Measurements from ENCODE around the gene BAMBI. TPM values are rescaled to one million over a fixed set of nuclear protein-coding genes. Genes with fewer than 3 reads are reported as not detected.

The BAMBI gene
- total RNA-seq, 1 experiment from 2014 or later, result 165 TPM

GRCh38 chr10:28710202-28710886 lies 33.0 kb downstream of the BAMBI start:
- ChIA-PET POLR2A (no interaction called here), CTCF (no interaction called here)
- BruUV-seq (replicated peaks), result no TSS peak
- no peak for TF ChIP-seq CTCF (IDR thresholded peaks at IDR 0.05; ENCODE audit: insufficient read depth in 1 of 2, low read depth in 1 of 2, low read length in 1 of 2, severe bottlenecking in 1 of 2, unreplicated experiment in 1 of 2)
- no peaks in the 10 kb centered on the region for H3K9me3 Mint-ChIP-seq (ENCODE audit: unreplicated experiment)
- Histone ChIP-seq H3K4me3 (ENCODE audit: low read depth, low read length) (no peak overlapping the region), H3K4me1 (no peaks in the 10 kb centered on the region), H3K27me3 (replicated peaks; ENCODE audit: control insufficient read depth, insufficient read depth, low read length) (no peaks in the 10 kb centered on the region), H3K9me3 (no peaks in the 10 kb centered on the region), H3K36me3 (ENCODE audit: control insufficient read depth, insufficient read depth, low read length) (no peaks in the 10 kb centered on the region)
- intact Hi-C loops (cut with micrococcal nuclease; ENCODE audit: unreplicated experiment), result no loop called here
- H3K27me3 Mint-ChIP-seq (ENCODE audit: insufficient read depth, unreplicated experiment), result no peaks in the 10 kb centered on the region
- H3K36me3 Mint-ChIP-seq (ENCODE audit: insufficient read depth, unreplicated experiment), result no peaks in the 10 kb centered on the region
- no peak overlapping the region for H3K4me3 Mint-ChIP-seq (ENCODE audit: unreplicated experiment)
- H3K4me1 Mint-ChIP-seq (ENCODE audit: low read depth, unreplicated experiment), result peaks cover 12% of the 10 kb centered on the region
- DNase-seq, result no peak
- H3K27ac Mint-ChIP-seq (ENCODE audit: unreplicated experiment), result no peak overlapping the region

- POLR2A ChIA-PET, result no interaction called here
- no peaks in the 10 kb centered on the region for H3K4me1 ChIP-seq
These were observed 33.7 kb downstream of the BAMBI start for GRCh38 chr10:28711041-28711440.

GRCh38 chr10:28711776-28712175 lies 34.5 kb downstream of the BAMBI start:
- H3K27ac Mint-ChIP-seq (ENCODE audit: unreplicated experiment), result no peak overlapping the region
- Histone ChIP-seq H3K9me3 (no peaks in the 10 kb centered on the region), H3K4me1 (no peaks in the 10 kb centered on the region), H3K36me3 (ENCODE audit: control insufficient read depth, insufficient read depth, low read length) (no peaks in the 10 kb centered on the region), H3K27me3 (replicated peaks; ENCODE audit: control insufficient read depth, insufficient read depth, low read length) (no peaks in the 10 kb centered on the region), H3K4me3 (ENCODE audit: low read depth, low read length) (no peak overlapping the region)
- no peaks in the 10 kb centered on the region for H3K36me3 Mint-ChIP-seq (ENCODE audit: insufficient read depth, unreplicated experiment)
- no peaks in the 10 kb centered on the region for H3K27me3 Mint-ChIP-seq (ENCODE audit: insufficient read depth, unreplicated experiment)
- H3K4me1 Mint-ChIP-seq (ENCODE audit: low read depth, unreplicated experiment), result peaks cover 12% of the 10 kb centered on the region
- intact Hi-C loops (cut with micrococcal nuclease; ENCODE audit: unreplicated experiment), result no loop called here
- POLR2A ChIA-PET, result no interaction called here
- peaks cover 8% of the 10 kb centered on the region for H3K9me3 Mint-ChIP-seq (ENCODE audit: unreplicated experiment)
- no peak overlapping the region for H3K4me3 Mint-ChIP-seq (ENCODE audit: unreplicated experiment)
- DNase-seq, result no peak
- no TSS peak for BruUV-seq (replicated peaks)
- TF ChIP-seq CTCF (IDR thresholded peaks at IDR 0.05; ENCODE audit: insufficient read depth in 1 of 2, low read depth in 1 of 2, low read length in 1 of 2, severe bottlenecking in 1 of 2, unreplicated experiment in 1 of 2), result no peak
- CTCF ChIA-PET, result no interaction called here

More at GRCh38 chr10:28711041-28711440, 33.7 kb downstream of the BAMBI start:
- Mint-ChIP-seq H3K27ac (ENCODE audit: unreplicated experiment) (no peak overlapping the region), H3K36me3 (ENCODE audit: insufficient read depth, unreplicated experiment) (no peaks in the 10 kb centered on the region), H3K4me1 (ENCODE audit: low read depth, unreplicated experiment) (peaks cover 12% of the 10 kb centered on the region), H3K27me3 (ENCODE audit: insufficient read depth, unreplicated experiment) (no peaks in the 10 kb centered on the region), H3K9me3 (ENCODE audit: unreplicated experiment) (peaks cover 1% of the 10 kb centered on the region), H3K4me3 (ENCODE audit: unreplicated experiment) (no peak overlapping the region)
- DNase-seq, result no peak
- CTCF ChIA-PET, result no interaction called here
- no peak overlapping the region for H3K4me3 ChIP-seq (ENCODE audit: low read depth, low read length)
- no peaks in the 10 kb centered on the region for H3K27me3 ChIP-seq (replicated peaks; ENCODE audit: control insufficient read depth, insufficient read depth, low read length)
- no peaks in the 10 kb centered on the region for H3K36me3 ChIP-seq (ENCODE audit: control insufficient read depth, insufficient read depth, low read length)
- BruUV-seq (replicated peaks), result no TSS peak
- intact Hi-C loops (cut with micrococcal nuclease; ENCODE audit: unreplicated experiment), result no loop called here
- TF ChIP-seq CTCF (IDR thresholded peaks at IDR 0.05; ENCODE audit: insufficient read depth in 1 of 2, low read depth in 1 of 2, low read length in 1 of 2, severe bottlenecking in 1 of 2, unreplicated experiment in 1 of 2), result no peak
- H3K9me3 ChIP-seq, result no peaks in the 10 kb centered on the region
